Chondrocyte (in vitro differentiated cells): ENCODE results near the gene WDR4. TPM values are rescaled to one million over a fixed set of nuclear protein-coding genes. Genes with fewer than 3 reads are reported as not detected.

ENCODE experiments used
- DNase-seq: peaks from one replicate; pipeline ENCODE4 v3.0.0; 2021; ENCODE audit warnings: mixed read lengths, low spot score
- H3K27ac Mint-ChIP-seq: one replicate; pipeline ENCODE4 v1.8.0; 2021; ENCODE audit warnings: mild to moderate bottlenecking, moderate library complexity, mixed read lengths; ENCODE audit not compliant: unreplicated experiment
- H3K27me3 Mint-ChIP-seq: 2 replicates; pipeline ENCODE4 v1.8.0; 2021; ENCODE audit warnings: low read depth, mixed read lengths
- H3K36me3 Mint-ChIP-seq: 2 replicates; pipeline ENCODE4 v1.8.0; 2021; ENCODE audit warnings: low read depth, mixed read lengths
- H3K4me1 Mint-ChIP-seq: 2 replicates; pipeline ENCODE4 v1.8.0; 2021; ENCODE audit warnings: low read depth, mild to moderate bottlenecking, mixed read lengths
- H3K4me3 Mint-ChIP-seq: one replicate; pipeline ENCODE4 v1.8.0; 2021; ENCODE audit warnings: mild to moderate bottlenecking, moderate library complexity, mixed read lengths; ENCODE audit not compliant: unreplicated experiment
- H3K9me3 Mint-ChIP-seq: 2 replicates; pipeline ENCODE4 v1.8.0; 2021; ENCODE audit warnings: low read depth, mixed read lengths
- total RNA-seq: library from RNA; stranded (reverse); gene quantifications from 3 replicates; pipeline ENCODE4 v1.2.1, GENCODE V29; 2021
- TF ChIP-seq, protein P1 (sequence below): fragments of 200-600 bp; sonication (generic); IDR thresholded peaks from 2 replicates; pipeline ENCODE4 v1.5.0; 2021; ENCODE audit warnings: antibody characterized with exemption, mild to moderate bottlenecking, moderate library complexity

The WDR4 gene
- total RNA-seq, 1 donor from 2014 or later: 9.6 TPM

DNA sequence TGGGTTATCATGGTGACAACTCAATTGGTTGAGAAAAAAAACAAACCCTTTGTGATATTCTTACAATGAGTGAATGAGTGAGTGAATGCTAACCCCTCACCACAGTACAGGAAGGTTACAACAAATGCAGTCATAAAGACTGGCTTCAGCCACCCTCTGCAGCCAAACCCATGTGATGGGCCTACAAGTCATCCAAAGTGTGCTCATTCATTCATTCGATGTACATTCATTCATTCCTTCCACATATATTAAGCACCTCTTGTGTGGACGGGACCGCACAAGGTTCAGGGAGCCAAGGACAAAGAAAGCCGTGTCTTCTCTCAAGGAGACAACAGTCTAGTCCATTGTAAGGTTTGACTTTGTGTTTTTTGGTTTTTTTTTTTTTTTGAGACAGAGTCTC, 49.4 kb downstream of the WDR4 start:
- peaks cover 26% of the 10 kb centered on the region for H3K9me3 Mint-ChIP-seq
- no peaks in the 10 kb centered on the region for H3K4me1 Mint-ChIP-seq
- no peak overlapping the region for H3K4me3 Mint-ChIP-seq
- no peak overlapping the region for H3K27ac Mint-ChIP-seq
- peaks cover 57% of the 10 kb centered on the region for H3K27me3 Mint-ChIP-seq
- DNase-seq: no peak
- H3K36me3 Mint-ChIP-seq: peaks cover 2% of the 10 kb centered on the region
- TF ChIP-seq, protein P1, sequence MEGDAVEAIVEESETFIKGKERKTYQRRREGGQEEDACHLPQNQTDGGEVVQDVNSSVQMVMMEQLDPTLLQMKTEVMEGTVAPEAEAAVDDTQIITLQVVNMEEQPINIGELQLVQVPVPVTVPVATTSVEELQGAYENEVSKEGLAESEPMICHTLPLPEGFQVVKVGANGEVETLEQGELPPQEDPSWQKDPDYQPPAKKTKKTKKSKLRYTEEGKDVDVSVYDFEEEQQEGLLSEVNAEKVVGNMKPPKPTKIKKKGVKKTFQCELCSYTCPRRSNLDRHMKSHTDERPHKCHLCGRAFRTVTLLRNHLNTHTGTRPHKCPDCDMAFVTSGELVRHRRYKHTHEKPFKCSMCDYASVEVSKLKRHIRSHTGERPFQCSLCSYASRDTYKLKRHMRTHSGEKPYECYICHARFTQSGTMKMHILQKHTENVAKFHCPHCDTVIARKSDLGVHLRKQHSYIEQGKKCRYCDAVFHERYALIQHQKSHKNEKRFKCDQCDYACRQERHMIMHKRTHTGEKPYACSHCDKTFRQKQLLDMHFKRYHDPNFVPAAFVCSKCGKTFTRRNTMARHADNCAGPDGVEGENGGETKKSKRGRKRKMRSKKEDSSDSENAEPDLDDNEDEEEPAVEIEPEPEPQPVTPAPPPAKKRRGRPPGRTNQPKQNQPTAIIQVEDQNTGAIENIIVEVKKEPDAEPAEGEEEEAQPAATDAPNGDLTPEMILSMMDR: no peak

DNA sequence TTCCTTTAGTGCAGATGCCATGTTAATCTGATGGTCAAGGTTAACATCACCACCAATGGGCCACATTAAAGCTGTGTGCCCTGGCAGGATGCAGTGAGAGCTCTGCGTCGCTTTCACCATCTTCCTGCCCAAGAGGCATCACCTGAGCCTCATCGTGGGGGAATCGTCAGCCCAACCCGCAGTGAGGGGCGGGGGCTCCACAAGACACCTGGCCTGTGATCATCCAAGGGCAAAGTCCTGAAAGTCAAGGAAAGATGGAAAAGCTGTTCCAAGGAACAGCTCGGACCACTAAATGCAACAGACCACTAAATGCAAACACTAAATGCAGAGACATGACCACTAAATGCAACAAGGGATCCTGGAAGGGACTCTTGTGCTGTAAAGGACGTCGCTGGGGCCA, 49.9 kb downstream of the WDR4 start:
- peaks cover 26% of the 10 kb centered on the region for H3K9me3 Mint-ChIP-seq
- DNase-seq: no peak
- peaks cover 57% of the 10 kb centered on the region for H3K27me3 Mint-ChIP-seq

DNA sequence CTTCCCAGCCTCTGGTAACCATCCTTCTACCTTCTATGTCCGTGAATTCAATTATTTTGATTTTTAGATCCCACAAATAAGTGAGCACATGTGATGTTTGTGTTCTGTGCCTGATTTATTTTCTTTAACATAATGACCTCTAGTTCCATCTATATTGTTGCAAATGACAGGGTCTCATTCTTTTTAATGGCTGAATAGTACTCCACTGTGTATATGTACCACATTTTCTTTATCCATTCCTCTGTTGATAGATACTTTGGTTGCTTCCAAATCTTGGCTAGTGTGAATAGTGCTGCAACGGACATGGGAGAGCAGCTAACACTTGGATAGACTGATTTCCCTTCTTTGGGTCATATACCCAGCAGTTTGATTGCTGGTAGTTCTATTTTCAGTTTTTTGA, 51.8 kb downstream of the WDR4 start:
- no peak overlapping the region for H3K27ac Mint-ChIP-seq
- peaks cover 42% of the 10 kb centered on the region for H3K27me3 Mint-ChIP-seq
- H3K4me3 Mint-ChIP-seq: no peak overlapping the region
- peaks cover 26% of the 10 kb centered on the region for H3K9me3 Mint-ChIP-seq
- DNase-seq: no peak
- TF ChIP-seq, protein P1: no peak
- H3K4me1 Mint-ChIP-seq: no peaks in the 10 kb centered on the region
- H3K36me3 Mint-ChIP-seq: peaks cover 2% of the 10 kb centered on the region

More for the DNA sequence above, 49.9 kb downstream of the WDR4 start:
- H3K4me3 Mint-ChIP-seq: no peak overlapping the region
- TF ChIP-seq, protein P1: no peak
- H3K36me3 Mint-ChIP-seq: peaks cover 2% of the 10 kb centered on the region
- no peaks in the 10 kb centered on the region for H3K4me1 Mint-ChIP-seq
- no peak overlapping the region for H3K27ac Mint-ChIP-seq

DNA sequence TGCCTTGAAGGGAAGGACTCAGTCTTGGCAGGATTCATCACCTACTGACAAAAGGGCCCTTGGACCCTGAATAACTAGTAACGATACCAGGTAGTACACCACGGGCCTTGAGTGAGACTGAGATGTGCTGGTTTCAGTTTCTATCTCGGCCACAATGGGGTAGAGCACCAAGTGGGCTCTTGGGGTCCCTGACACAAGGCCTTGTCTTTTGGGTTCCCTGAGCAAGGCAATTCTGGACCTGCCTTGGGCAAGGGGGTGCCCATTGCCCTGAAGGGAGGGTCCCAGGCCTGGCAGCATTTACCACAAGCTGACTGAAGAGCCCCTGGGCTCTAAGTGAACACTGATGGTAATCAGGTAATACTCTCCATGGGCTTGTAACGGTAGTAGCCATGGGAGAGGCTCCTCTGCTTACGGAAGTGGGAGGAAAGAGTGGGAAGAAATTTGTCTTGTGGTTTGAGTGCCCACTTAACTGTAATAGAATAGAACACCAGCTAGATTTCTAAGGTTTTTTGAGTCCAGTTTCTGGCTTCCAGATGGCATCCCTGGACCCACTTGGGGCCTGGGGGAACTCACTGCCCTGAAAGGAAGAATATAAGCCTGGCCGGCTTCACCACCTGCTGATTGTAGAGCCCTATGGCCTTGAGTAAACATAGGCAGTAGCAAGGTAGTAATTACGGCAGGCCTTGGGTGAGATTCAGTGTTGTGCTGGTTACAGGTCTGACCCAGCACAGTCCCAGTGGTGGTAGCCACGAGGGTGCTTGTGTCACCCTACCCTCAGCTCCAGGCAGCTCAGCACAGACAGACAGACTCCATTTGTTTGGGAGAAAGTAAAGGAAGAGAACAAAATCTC, 58.5 kb downstream of the WDR4 start:
- Mint-ChIP-seq H3K27ac (no peak overlapping the region), H3K9me3 (peaks cover 7% of the 10 kb centered on the region), H3K4me3 (no peak overlapping the region), H3K36me3 (peaks cover 2% of the 10 kb centered on the region), H3K27me3 (peaks cover 29% of the 10 kb centered on the region), H3K4me1 (no peaks in the 10 kb centered on the region)
- no peak for DNase-seq
- TF ChIP-seq, protein P1: no peak

DNA sequence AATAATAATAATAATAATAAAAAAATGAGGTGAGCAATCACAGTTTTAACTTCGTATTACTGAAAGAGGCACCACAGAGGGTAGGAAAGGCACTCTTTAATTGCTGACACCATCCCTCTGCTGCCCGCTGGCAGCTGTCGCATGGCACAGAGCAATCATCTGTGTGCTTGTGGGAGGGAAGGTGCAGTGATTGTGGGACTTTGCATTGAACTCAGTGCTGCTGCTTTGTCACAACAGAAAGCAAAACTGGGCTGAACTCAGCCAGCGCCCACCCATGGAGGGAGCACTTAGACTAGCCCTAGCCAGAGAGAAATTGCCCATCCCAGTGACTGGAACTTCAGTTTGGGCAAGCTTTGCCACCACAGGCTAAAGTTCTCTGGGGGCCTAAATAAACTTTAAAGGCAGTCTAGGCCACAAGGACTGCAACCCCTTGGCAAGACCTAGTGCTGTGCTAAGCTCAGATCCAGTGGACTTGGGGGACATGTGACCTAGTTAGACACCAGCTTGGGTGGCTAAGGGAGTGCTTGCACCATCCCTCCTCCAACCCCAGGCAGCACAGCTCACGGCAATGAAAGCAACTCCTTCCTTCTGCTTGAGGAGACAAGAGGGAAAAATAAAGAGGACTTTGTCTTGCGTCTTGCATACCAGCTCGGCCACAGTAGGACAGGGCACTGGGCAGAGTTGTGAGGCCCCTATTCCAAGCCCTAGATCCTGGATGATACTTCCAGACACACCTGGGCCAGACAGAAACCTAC, 59.3 kb downstream of the WDR4 start:
- peaks cover 21% of the 10 kb centered on the region for H3K27me3 Mint-ChIP-seq
- no peak overlapping the region for H3K4me3 Mint-ChIP-seq
- no peak overlapping the region for H3K27ac Mint-ChIP-seq
- peaks cover under 1% of the 10 kb centered on the region for H3K9me3 Mint-ChIP-seq
- H3K36me3 Mint-ChIP-seq: no peaks in the 10 kb centered on the region
- no peaks in the 10 kb centered on the region for H3K4me1 Mint-ChIP-seq
- TF ChIP-seq, protein P1: no peak
- DNase-seq: no peak
